T-helper 22 cell (primary cell): Measurements from ENCODE around the gene PC.

ENCODE experiments used
- DNase-seq: peaks from one replicate; pipeline ENCODE4 v3.0.0-alpha.2; 2020; ENCODE audit warnings: low read depth

PC gene

GRCh38 chr11:66882561-66883015, 75.6 kb downstream of the PC start:
- DNase-seq, result no peak

- no peak for DNase-seq
These were observed 76.2 kb downstream of the PC start for GRCh38 chr11:66881927-66882452.

GRCh38 chr11:66881451-66881835, 76.7 kb downstream of the PC start:
- DNase-seq, result no peak

- DNase-seq, result no peak
These were observed 77.4 kb downstream of the PC start for GRCh38 chr11:66880496-66881450.

- no peak for DNase-seq
These were observed 78.2 kb downstream of the PC start for GRCh38 chr11:66879999-66880398.

- no peak for DNase-seq
These were observed 78.6 kb downstream of the PC start for GRCh38 chr11:66879583-66879982.

GRCh38 chr11:66879000-66879399, 79.2 kb downstream of the PC start:
- DNase-seq, result no peak

- no peak for DNase-seq
These were observed 79.7 kb downstream of the PC start for GRCh38 chr11:66878474-66878873.

GRCh38 chr11:66877588-66878385, 80.4 kb downstream of the PC start:
- DNase-seq, result no peak

- no peak for DNase-seq
These were observed 82.8 kb downstream of the PC start for GRCh38 chr11:66875378-66875777.

GRCh38 chr11:66874232-66874631, 84.0 kb downstream of the PC start:
- no peak for DNase-seq

GRCh38 chr11:66871521-66871901, 86.7 kb downstream of the PC start:
- DNase-seq, result no peak

- no peak for DNase-seq
These were observed 87.3 kb downstream of the PC start for GRCh38 chr11:66870616-66871520.

GRCh38 chr11:66870131-66870530, 88.1 kb downstream of the PC start:
- DNase-seq, result no peak

GRCh38 chr11:66869567-66869870, 88.7 kb downstream of the PC start:
- DNase-seq, result no peak

- peak; percentile 56 for DNase-seq
These were observed 89.2 kb downstream of the PC start for GRCh38 chr11:66868726-66869566.

GRCh38 chr11:66868082-66868725, 90.0 kb downstream of the PC start:
- DNase-seq, result no peak

GRCh38 chr11:66867425-66868040, 90.7 kb downstream of the PC start:
- DNase-seq, result no peak

- no peak for DNase-seq
These were observed 91.6 kb downstream of the PC start for GRCh38 chr11:66866511-66866986.

- DNase-seq, result no peak
These were observed 92.2 kb downstream of the PC start for GRCh38 chr11:66866007-66866406.
